ENCODE measurements around the gene PACC1.
"Not testable (repeated sequence)": the region's sequence is repeated elsewhere in the genome, so short reads cannot be mapped to it uniquely, and the experiment has no call there.

PACC1 gene

DNA sequence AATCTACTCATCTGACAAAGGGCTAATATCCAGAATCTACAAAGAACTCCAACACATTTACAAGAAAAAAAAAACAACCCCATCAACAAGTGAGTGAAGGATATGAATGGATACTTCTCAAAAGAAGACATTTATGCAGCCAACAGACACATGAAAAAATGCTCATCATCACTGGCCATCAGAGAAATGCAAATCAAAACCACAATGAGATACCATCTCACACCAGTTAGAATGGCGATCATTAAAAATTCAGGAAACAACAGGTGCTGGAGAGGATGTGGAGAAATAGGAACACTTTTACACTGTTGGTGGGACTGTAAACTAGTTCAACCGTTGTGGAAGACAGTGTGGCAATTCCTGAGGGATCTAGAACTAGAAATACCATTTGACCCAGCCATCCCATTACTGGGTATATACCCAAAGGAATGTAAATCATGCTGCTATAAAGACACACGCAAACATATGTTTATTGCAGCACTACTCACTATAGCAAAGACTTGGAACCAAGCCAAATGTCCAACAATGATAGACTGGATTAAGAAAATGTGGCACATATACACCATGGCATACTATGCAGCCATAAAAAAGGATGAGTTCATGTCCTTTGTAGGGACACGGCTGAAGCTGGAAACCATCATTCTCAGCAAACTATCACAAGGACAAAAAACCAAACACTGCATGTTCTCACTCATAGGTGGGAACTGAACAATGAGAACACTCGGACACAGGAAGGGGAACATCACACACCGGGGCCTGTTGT, 18.8 kb downstream of the PACC1 start:
- DNase-seq (ENCODE audit: low read depth) = not testable (repeated sequence)

DNA sequence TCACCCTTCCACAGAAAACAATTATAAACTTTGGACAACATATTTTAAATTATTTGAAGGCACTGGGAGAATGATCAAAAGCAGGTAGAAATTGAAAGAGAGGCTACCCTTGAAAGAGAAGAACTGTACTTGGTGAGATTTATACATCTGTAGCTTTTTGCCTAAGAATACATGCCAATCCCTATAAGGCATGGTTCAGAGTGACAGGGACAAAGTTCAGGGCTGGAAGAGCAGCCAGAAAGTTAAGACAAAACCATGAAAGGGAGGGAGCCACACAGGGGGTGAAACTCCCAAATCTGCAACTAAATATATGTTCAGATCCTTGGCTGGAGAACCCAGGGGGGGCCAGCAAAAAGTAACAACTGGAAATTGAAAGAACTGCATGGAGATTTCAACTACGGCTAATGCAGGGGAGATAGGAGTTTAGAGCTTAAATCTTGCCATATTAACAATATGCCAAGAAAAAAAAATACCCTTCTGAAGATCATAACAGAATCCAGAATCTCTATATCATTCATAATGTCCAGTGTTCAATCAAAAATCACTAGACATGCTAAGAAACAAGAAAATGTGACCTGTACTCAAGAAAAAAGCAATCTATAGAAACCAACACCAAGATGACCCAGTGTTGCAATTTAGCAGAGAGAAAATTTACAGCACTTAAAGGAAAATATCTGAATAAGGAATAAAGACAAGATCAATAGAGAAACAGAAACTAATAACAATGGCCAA, 25.5 kb downstream of the PACC1 start:
- DNase-seq (ENCODE audit: low read depth) = no peak

DNA sequence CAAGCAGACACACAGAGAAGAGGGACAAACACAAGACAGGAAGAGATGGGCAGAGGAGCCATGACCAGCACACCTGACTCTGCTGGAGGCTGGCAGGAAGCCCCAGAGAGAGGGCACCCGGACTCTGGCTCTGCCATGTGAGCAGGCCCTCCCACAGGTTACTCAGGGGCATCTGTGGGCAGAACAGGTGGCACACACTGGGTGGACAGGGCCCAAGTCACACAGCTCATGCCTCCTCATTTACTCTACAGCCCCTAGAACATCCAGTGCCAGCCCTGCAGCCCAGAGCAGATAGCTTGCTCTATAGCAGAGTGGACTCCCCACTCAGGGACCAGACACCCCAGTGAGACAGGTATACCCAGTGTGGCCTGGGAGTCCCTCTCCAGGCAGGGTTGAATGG, 28.7 kb downstream of the PACC1 start:
- DNase-seq (ENCODE audit: low read depth) = no peak

DNA sequence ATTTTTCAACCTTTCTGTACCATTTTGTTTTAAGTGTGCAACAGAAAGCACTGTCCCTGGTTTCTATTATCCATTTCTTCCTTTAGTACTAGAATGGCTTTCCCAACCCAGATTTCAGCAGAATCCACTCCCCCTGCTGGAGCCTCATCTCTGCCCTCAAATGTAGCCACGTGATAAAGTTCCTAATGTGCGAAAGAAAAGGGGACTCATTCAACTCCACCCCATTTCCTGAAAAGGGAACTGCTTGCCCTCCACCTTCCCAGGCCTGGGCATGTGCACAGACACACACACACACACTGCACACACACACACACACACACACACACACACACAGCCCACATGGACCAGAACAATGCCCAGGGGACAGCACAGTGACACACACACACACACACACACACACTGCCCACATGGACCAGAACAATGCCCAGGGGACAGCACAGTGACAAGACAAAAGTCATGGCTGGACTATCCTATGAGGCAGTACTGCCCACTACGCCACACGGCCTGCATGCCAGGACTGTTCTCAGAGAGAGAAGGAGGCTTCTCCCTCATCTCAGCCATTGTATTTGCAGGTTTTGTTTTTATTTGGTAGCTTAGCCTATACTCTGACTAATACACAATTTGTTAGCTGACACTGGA, 33.2 kb downstream of the PACC1 start:
- DNase-seq (ENCODE audit: low read depth) = no peak

DNA sequence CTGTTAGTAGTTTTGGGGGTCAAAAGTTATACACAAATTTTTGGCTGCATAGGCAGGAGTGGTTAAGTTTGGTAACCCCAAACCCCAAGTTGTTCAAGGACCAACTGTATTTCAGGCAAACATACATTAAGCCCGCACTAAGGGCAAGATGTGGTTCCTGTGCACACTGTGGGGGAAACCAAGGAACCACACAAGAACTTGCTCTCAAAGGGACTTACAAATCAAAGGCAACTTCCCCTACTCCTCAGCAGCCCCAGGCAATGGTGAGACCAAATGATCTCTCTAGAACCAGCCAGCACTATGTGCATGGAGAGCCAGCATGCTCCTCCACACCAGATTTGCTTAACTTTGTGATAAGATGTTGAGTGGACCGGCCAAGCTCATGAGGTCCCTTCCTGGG, 35.3 kb downstream of the PACC1 start:
- DNase-seq (ENCODE audit: low read depth) = no peak

DNA sequence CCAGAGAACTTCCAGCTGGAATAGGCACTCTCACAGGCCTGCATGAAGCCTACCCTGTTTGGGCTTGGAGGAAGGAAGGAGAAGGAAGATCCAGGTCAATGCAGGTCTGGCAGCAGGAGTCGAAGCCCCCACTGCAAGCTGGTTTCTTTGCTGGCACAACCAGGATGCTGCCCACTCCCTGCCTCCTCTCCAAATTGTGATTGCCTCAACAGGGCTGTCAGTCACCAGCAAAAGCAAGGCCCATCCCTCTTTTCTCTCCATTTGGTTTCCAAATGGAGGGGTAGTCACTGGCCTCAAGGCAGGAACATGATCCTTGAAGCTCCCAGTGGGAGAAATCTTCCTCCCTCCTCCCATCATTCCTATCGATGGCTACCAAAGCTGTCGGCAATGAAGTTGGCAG, 37.0 kb downstream of the PACC1 start:
- no peak for DNase-seq (ENCODE audit: low read depth)

DNA sequence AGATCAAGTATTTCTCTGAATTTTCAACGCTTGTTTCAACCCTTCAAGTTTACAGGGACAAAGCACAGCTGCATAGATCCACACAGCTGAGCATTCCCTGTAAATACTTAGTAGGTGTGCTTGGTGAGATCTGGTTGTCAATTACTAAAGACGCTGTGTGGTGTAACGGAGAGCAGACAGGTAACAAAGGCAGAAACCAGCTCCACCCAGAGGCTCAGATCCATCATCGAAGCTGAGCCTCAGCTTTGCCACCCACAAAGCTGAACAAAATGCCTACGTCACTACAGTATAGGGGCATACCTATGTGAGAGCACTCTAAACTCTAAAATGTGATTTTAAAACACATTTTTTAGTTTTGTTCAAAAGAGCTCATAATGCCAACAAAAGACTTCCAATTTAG, 38.7 kb downstream of the PACC1 start:
- no peak for DNase-seq (ENCODE audit: low read depth)

DNA sequence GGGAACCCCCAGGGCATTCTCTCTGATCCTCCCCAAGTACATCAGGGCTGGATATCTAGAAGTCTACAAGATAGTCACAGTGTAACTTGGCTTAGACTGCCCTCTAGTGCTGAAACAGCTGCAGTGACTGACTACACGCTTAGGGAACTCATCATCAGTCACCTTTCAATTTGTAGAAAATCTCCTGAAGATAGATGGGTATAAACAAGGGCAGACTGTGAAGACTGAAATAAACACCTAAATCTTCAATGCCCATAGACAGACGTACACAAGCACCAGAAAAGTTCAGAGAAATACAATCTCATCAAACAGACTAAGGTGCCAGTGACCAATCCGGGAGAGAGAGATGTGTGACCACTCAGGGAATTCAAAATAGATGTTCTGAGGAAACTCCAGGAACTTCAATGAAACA, 46.6 kb downstream of the PACC1 start:
- peak; percentile 77 for DNase-seq (ENCODE audit: low read depth)

DNA sequence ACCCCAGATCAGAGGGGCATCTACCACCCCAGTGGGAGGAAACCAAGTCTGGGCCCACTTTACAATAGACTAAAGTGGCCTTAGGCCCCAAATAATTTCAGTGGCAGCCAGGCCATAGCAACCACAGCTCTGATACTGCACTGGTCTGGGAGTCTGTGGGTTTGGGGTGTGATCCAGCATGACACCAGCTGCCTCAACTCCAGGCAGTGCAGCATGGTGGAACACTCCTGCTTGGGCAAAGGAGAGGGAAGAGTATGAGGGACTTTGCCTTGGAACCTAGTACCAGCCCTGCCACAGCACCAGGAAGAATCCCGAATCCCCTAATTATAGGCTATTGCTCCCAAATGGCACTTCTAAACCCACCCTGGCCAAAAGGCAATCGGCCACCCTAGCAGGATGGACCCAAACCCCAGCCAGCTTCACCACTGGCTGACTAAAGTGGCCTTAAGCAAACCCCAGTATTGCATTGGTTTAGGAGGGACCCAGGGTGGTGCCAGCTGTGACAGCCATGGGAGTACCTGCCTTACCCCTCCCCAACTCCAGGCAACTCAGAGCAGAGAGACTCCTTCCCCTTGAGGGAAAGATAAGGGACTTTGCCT, 47.1 kb downstream of the PACC1 start:
- DNase-seq (ENCODE audit: low read depth) = no peak

DNA sequence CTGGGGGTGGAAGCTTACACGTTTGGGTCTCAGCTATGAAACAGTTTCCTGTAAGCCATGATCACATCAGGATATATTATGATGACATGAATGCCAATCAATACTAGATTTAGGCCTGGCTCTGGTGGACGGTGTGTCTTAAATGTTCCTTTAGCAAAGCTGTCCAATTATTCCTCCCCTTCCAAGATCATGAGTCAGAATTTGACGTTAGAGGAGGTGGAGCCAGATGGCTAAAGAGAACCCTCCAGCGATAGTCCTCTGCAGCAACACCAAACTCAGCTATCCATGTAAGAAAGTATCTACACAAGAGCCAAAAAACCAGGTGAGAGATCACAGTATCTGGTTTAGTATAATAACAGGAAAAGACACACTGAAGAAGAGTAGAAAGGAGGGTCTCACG, 47.8 kb downstream of the PACC1 start:
- DNase-seq (ENCODE audit: low read depth) = peak; percentile 5

DNA sequence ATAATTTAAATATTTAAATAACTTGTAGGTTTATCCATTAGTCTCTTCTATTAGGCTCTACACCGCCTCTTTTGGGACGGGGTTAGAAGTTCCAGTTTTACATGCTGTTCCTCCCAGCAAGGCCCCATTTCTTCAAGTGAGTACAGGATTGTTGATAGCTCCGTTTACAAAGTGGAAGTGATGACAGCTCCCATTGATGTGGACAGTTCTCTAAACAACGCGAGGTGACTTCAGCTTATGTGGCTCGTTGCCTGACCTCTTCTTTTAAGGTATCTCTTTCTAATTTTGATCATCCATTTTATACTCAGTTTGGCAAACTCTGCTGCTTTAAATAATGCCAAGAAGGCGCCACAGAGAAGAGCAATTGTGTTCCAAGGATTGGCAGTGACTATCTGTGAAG, 49.7 kb downstream of the PACC1 start:
- DNase-seq (ENCODE audit: low read depth) = no peak

DNA sequence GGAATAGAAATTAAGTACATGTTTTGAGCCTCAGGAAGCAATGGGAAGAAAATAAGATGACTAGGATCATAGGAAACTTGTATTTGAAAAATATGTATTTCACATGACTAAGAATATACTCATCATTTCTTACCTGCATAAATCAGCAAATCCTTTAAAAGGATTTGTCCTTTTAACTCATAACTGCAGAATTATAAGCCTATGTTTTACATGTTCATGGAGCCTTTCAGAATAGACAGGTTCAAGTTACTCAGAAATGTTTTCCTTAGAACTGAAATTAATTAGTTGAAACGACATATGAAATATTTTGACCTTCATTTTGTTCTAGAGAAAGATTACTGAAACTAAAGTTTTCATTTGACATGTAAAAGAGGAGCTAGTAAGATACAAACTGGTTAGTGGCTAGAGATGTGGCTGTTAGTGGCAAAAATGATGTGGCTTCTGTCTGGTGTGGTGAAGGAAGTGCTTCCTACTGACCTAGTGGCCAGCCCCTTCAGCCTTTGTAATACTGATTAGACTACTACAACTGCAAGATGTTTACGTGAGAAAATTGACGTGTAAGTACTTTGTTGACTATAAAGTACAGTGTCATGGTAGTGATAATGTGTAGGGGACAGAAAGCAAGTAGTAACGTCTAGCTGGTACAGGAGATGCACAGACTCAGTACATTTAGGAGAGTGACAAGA, 54.7 kb downstream of the PACC1 start:
- no peak for DNase-seq (ENCODE audit: low read depth)

DNA sequence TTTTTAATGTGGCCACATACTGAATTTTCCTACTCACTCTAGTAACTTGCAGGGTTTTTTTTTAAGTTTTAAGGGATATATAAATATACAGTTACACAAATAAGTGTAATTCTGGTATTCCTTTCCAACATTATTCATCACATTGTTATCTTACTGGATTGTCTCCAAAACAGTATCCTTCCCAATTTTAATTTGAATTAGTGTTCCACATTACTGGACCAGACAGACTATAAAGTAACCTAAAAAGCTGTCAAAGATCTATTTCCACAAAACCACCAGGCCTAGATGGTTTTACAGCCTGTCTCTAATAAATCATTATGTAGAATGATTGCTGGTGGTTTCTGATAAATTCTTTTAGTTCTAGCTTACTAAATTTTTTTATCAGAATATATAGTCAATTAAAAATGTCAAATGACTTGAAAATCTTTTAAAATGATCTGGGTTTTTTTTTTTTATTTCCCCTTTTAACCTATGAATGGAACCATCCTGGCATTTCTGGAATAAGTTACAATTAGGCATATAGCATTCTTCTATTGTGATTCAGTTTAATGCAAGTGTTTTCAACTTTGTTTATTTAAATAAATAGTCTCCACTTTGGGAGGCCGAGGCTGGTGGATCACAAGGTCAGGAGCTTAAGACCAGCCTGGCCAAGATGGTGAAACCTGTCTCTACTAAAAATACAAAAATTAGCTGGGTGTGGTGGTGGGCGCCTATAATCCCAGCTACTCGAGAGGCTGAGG, 59.3 kb downstream of the PACC1 start:
- no peak for DNase-seq (ENCODE audit: low read depth)

DNA sequence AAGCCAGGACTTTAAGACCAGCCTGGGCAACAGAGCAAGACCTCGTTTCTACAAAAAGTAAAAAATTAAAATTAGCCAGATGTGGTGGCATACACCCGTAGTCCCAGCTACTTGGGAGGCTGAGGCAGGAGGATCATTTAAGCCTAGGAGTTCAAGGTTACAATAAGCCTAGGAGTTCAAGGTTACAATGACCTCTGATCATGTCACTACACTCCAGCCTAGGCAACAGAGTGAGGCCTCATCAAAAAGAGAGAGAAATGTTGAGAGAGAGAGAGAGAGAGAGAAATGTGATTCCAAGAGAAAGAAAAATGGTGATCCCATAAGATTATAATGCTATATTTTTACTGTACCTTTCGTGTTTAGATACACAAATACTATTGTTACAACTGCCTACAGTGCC, 60.2 kb downstream of the PACC1 start:
- DNase-seq (ENCODE audit: low read depth) = no peak

DNA sequence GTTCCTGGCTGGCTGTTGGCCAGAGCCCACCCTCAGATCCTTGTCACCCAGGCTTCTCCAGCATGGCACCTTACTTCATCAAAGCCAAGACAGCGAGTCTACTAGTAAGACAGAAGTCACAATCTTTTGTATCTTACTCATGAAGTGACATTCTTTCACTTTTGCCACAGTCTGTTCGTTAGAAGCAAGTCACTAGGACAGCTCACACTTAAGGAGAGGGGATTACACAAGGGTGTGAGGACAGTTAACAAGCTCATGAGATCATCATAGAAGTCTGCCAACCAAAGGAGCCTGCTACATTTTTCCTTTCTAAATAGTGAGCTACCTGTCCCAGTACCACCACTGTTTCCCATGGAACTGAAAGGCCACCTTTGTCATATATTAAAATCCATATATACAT, 61.5 kb downstream of the PACC1 start:
- no peak for DNase-seq (ENCODE audit: low read depth)

DNA sequence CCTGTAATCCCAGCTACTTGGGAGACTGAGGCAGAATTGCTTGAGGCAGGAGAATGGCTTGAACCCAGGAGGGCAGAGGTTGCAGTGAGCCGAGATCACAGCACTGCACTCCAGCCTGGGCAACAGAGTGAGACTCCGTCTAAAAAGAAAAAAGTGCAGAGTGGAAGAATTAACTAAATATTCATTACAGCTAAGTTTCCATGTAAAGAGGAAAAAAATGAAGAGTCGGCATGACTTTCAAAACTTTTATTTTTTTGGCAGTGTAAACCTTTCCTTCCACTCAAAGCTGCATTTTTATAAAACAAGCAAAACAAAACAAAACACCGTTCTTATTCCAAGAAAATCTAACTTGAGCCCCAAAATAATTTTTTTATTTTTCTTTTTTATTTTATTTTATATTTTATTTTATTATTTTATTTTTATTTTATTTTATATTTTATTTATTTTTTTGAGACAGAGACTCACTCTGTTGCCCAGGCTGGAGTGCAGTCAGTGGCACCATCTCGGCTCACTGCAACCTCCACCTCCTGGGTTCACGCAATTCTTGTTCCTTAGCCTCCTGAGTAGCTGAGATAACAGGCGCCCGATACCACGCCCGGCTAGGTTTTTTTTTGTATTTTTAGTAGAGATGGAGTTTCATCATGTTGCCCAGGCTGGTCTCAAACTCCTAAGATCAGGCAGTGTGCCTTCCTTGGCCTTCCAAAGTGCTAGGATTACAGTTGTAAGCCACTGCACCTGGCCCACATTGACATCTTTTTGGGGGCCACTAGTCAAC, 62.9 kb downstream of the PACC1 start:
- DNase-seq (ENCODE audit: low read depth) = no peak

DNA sequence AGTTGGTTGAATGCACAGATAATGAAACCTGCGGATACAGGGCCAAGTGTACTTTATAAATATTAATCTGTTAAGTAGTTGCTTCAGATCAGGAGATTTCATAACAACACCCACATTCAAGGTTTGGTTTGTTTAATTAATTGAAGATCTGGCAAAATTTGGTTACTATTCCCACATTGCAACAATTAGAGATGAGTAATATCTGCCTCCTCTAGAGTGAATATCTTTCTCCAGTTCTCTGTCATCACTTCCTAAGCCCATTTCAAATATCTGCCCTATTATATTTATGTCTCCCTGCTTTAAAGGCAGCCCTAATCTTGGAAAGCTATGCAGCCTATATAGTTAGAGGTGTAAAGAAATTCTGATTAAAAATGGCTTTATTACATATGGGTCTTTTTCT, 68.1 kb downstream of the PACC1 start:
- DNase-seq (ENCODE audit: low read depth) = no peak

DNA sequence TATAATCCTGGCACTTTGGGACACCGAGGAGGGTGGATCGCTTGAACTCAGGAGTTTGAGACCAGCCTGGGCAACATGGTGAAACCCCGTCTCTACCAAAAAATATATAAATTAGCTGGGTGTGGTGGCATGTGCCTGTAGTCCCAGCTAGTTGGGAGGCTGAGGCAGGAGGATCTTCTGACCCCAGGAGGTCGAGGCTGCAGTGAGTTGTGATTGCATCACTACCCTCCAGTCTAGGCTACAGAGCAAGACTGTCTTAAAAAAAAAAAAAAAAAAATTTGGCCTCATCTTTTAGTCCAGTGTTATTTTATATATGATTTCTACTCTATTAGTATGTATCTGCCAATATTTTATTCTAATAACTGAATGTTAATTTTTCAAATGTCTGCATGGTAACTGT, 69.8 kb downstream of the PACC1 start:
- no peak for DNase-seq (ENCODE audit: low read depth)

DNA sequence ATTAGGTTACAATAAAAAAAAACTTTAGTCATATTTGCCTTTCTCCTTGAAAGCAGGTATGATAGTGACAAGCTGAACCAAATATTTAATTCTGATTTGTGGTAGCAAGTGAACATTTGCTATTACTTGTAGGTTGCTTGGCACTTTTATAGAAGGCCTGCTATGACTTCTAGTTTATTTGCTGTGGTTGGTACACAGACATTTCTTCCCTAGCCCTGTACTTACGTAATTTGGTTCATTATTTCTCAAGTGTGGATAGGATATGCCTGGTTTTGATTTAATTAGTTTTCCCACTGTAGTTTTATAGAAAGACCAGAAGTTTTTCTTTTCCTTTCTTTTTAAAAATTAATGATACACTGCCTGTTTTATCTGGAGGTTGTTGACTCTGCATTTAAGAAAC, 73.6 kb downstream of the PACC1 start:
- DNase-seq (ENCODE audit: low read depth) = no peak

DNA sequence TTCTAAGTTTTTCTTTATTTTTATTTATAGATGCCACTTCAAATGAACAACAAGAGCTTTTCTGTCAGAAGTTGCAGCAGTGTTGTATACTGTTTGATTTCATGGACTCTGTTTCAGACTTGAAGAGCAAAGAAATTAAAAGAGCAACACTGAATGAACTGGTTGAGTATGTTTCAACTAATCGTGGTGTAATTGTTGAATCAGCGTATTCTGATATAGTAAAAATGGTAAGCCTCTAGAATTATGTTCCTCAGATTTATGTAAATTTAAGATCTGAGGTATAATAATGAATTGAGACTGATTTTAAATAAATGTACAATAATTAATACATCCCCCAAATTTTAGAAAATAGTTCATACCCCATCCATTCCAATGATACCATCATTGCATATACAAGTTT, 85.6 kb downstream of the PACC1 start:
- no peak for DNase-seq (ENCODE audit: low read depth)

DNA sequence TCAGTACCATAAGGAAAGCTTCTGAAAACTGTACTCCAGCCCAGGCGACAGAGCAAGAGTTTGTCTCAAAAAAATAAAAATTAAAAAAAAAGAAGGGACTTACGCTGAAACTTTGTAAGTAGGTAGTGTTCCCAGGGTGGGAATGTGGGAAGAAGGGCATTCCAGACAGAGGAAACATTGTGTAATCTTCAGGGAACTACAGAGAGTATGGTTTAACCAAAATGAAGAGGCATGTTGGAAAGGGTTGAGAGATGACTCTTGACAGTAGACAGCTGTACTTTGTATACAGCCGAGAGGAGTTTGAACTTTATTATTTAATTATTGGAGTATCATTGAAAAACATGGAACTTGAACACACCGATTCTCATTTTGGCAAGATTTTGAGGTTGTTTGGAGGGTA, 86.4 kb downstream of the PACC1 start:
- DNase-seq (ENCODE audit: low read depth) = no peak

All from fibroblast of the conjunctiva (primary cell).